Nephron progenitor cell (in vitro differentiated cells): Measurements from ENCODE around the gene CNIH2.

ENCODE experiments used
- DNase-seq: peaks from one replicate; pipeline ENCODE4 v3.0.0; 2021
- H3K27ac Mint-ChIP-seq: 2 replicates; pipeline ENCODE4 v1.8.0; 2021; ENCODE audit warnings: mild to moderate bottlenecking, moderate library complexity, mixed read lengths
- H3K27me3 Mint-ChIP-seq: 2 replicates; pipeline ENCODE4 v1.8.0; 2021; ENCODE audit warnings: mild to moderate bottlenecking, low read depth, mixed read lengths; ENCODE audit not compliant: poor library complexity
- H3K36me3 Mint-ChIP-seq: 2 replicates; pipeline ENCODE4 v1.8.0; 2021; ENCODE audit warnings: low read depth, mixed read lengths
- H3K4me1 Mint-ChIP-seq: 2 replicates; pipeline ENCODE4 v1.8.0; 2021; ENCODE audit warnings: mixed read lengths
- H3K4me3 Mint-ChIP-seq: 2 replicates; pipeline ENCODE4 v1.8.0; 2021; ENCODE audit warnings: mild to moderate bottlenecking, moderate library complexity, mixed read lengths
- H3K9me3 Mint-ChIP-seq: 2 replicates; pipeline ENCODE4 v1.8.0; 2021; ENCODE audit warnings: mild to moderate bottlenecking, moderate library complexity, mixed read lengths
- CTCF ChIP-seq: fragments of 200-600 bp; sonication (generic); IDR thresholded peaks from 2 replicates; pipeline ENCODE4 v1.5.0; 2021; ENCODE audit warnings: antibody characterized with exemption

CNIH2 gene

GRCh38 chr11:66240781-66241136, 37.2 kb upstream of the CNIH2 start:
- H3K27me3 Mint-ChIP-seq = no peaks in the 10 kb centered on the region
- H3K27ac Mint-ChIP-seq = peak overlapping the region; percentile 31
- H3K36me3 Mint-ChIP-seq = peaks cover 6% of the 10 kb centered on the region
- H3K4me1 Mint-ChIP-seq = peaks cover 6% of the 10 kb centered on the region
- TF ChIP-seq CTCF = no peak
- no peak overlapping the region for H3K4me3 Mint-ChIP-seq
- H3K9me3 Mint-ChIP-seq = no peaks in the 10 kb centered on the region
- no peak for DNase-seq

GRCh38 chr11:66242095-66242765, 35.7 kb upstream of the CNIH2 start:
- TF ChIP-seq CTCF = no peak
- Mint-ChIP-seq H3K4me1 (no peaks in the 10 kb centered on the region), H3K27ac (peak overlapping the region; percentile 32), H3K27me3 (peaks cover 3% of the 10 kb centered on the region), H3K4me3 (no peak overlapping the region), H3K9me3 (no peaks in the 10 kb centered on the region), H3K36me3 (peaks cover 4% of the 10 kb centered on the region)
- no peak for DNase-seq

- Mint-ChIP-seq H3K27me3 (peaks cover 3% of the 10 kb centered on the region), H3K27ac (peak overlapping the region; percentile 89), H3K36me3 (peaks cover 8% of the 10 kb centered on the region), H3K4me1 (no peaks in the 10 kb centered on the region), H3K9me3 (no peaks in the 10 kb centered on the region), H3K4me3 (no peak overlapping the region)
- no peak for TF ChIP-seq CTCF
- DNase-seq = no peak
These were observed 34.0 kb upstream of the CNIH2 start for GRCh38 chr11:66243782-66244535.

- Mint-ChIP-seq H3K27ac (no peak overlapping the region), H3K4me3 (no peak overlapping the region), H3K27me3 (peaks cover 3% of the 10 kb centered on the region), H3K36me3 (peaks cover 15% of the 10 kb centered on the region), H3K4me1 (peaks cover 14% of the 10 kb centered on the region), H3K9me3 (no peaks in the 10 kb centered on the region)
- DNase-seq = no peak
- no peak for TF ChIP-seq CTCF
These were observed 30.7 kb upstream of the CNIH2 start for GRCh38 chr11:66247295-66247694.

- Mint-ChIP-seq H3K4me3 (no peak overlapping the region), H3K9me3 (no peaks in the 10 kb centered on the region), H3K36me3 (peaks cover 15% of the 10 kb centered on the region), H3K27ac (no peak overlapping the region), H3K27me3 (peaks cover 3% of the 10 kb centered on the region), H3K4me1 (peaks cover 18% of the 10 kb centered on the region)
- no peak for DNase-seq
- TF ChIP-seq CTCF = no peak
These were observed 30.2 kb upstream of the CNIH2 start for GRCh38 chr11:66247801-66248200.

- peaks cover 7% of the 10 kb centered on the region for H3K27me3 Mint-ChIP-seq
- H3K9me3 Mint-ChIP-seq = no peaks in the 10 kb centered on the region
- H3K4me1 Mint-ChIP-seq = peaks cover 25% of the 10 kb centered on the region
- no peak overlapping the region for H3K27ac Mint-ChIP-seq
- no peak for DNase-seq
- no peak overlapping the region for H3K4me3 Mint-ChIP-seq
- peaks cover 15% of the 10 kb centered on the region for H3K36me3 Mint-ChIP-seq
- no peak for TF ChIP-seq CTCF
These were observed 29.1 kb upstream of the CNIH2 start for GRCh38 chr11:66248903-66249302.
